Smooth muscle cell (in vitro differentiated cells): ENCODE data around the gene SLC1A1. TPM values are rescaled to one million over a fixed set of nuclear protein-coding genes. Genes with fewer than 3 reads are reported as not detected.

Experiments
- DNase-seq: peaks from one replicate; lab custom pipeline; 2025; ENCODE audit not compliant: unreplicated experiment; lab: John Stamatoyannopoulos, UW
- H2AFZ ChIP-seq: fragments of 200-600 bp; sonication (generic); 2 replicates; pipeline ENCODE4 v1.6.0; 2016; ENCODE audit warnings: antibody characterized with exemption, low read depth, mild to moderate bottlenecking
- H3F3A ChIP-seq: fragments of 200-600 bp; sonication (generic); 2 replicates; pipeline ENCODE4 v1.6.0; 2017; ENCODE audit warnings: antibody characterized with exemption, low read depth
- H3K27ac ChIP-seq: fragments of 200-600 bp; sonication (generic); 2 replicates; pipeline ENCODE4 v1.5.1; 2016; ENCODE audit warnings: low read depth, mild to moderate bottlenecking
- H3K27me3 ChIP-seq: fragments of 200-600 bp; sonication (generic); 2 replicates; pipeline ENCODE4 v1.6.1; 2016; ENCODE audit warnings: low read depth, mild to moderate bottlenecking
- H3K36me3 ChIP-seq: fragments of 200-600 bp; sonication (generic); 2 replicates; pipeline ENCODE4 v1.5.1; 2016; ENCODE audit warnings: low read depth
- H3K4me1 ChIP-seq: fragments of 200-600 bp; sonication (generic); 2 replicates; pipeline ENCODE4 v1.5.1; 2016; ENCODE audit warnings: low read depth
- H3K4me2 ChIP-seq: fragments of 200-600 bp; sonication (generic); 2 replicates; pipeline ENCODE4 v1.6.0; 2016; ENCODE audit warnings: mild to moderate bottlenecking
- H3K4me3 ChIP-seq: fragments of 200-600 bp; sonication (generic); 2 replicates; pipeline ENCODE4 v1.5.1; 2016; ENCODE audit warnings: mild to moderate bottlenecking
- H3K79me2 ChIP-seq: fragments of 200-600 bp; sonication (generic); 2 replicates; pipeline ENCODE4 v1.6.0; 2016; ENCODE audit warnings: low read depth, mild to moderate bottlenecking
- H3K9ac ChIP-seq: fragments of 200-600 bp; sonication (generic); 2 replicates; pipeline ENCODE4 v1.6.0; 2016; ENCODE audit warnings: low read depth
- H3K9me3 ChIP-seq: fragments of 200-600 bp; sonication (generic); replicated peaks from 2 replicates; pipeline ENCODE4 v1.5.1; 2016; ENCODE audit warnings: low read depth
- H4K20me1 ChIP-seq: fragments of 200-600 bp; sonication (generic); 2 replicates; pipeline ENCODE4 v1.6.0; 2016; ENCODE audit warnings: low read depth
- CTCF ChIP-seq: fragments of 200-600 bp; sonication (generic); IDR thresholded peaks from 2 replicates; pipeline ENCODE4 v1.5.1; 2017; ENCODE audit warnings: borderline replicate concordance, mild to moderate bottlenecking, antibody characterized with exemption; ENCODE audit not compliant: insufficient read depth, poor library complexity, severe bottlenecking
- WGBS: methylation state at CpG from one replicate; pipeline ENCODE4 v1.1.7; 2016; ENCODE audit warnings: low lambda C conversion rate; 5-methylcytosine and 5-hydroxymethylcytosine counted together
- polyA plus RNA-seq: library from polyadenylated mRNA; unstranded; fragments of >200 nt; fragmentation: Nextera tagmentation; extraction: Ambion mirVana; gene quantifications from 2 replicates; pipeline ENCODE4 v1.2.1, GENCODE V29; 2016
- total RNA-seq: library from RNA; depleted of rRNA; stranded (reverse); fragments of >200 nt; gene quantifications from 2 replicates; pipeline ENCODE4 v1.2.3, GENCODE V29; 2014

Gene SLC1A1
- total and polyA plus RNA-seq, 2 experiments from 2014 or later, result 11.3 to 15.6 TPM

GRCh38 chr9:4537581-4537980 lies 47.3 kb downstream of the SLC1A1 start:
- Histone ChIP-seq H3K4me2 (no peak overlapping the region), H3K9me3 (no peaks in the 10 kb centered on the region), H3K27me3 (no peaks in the 10 kb centered on the region), H3K4me1 (no peaks in the 10 kb centered on the region), H3K9ac (no peak overlapping the region), H4K20me1 (no peaks in the 10 kb centered on the region), H3K27ac (no peak overlapping the region), H2AFZ (no peak overlapping the region), H3K79me2 (no peaks in the 10 kb centered on the region), H3K36me3 (no peaks in the 10 kb centered on the region), H3K4me3 (no peak overlapping the region), H3F3A (no peaks in the 10 kb centered on the region)
- DNase-seq, result no peak
- TF ChIP-seq CTCF, result no peak
- WGBS, result 61% methylated on average over 1 of the region's 1 CpG

- Histone ChIP-seq H3K9ac (no peak overlapping the region), H3K4me2 (no peak overlapping the region), H3K27ac (no peak overlapping the region), H3F3A (no peaks in the 10 kb centered on the region), H3K4me3 (no peak overlapping the region), H2AFZ (no peak overlapping the region), H3K79me2 (no peaks in the 10 kb centered on the region), H3K27me3 (no peaks in the 10 kb centered on the region), H4K20me1 (no peaks in the 10 kb centered on the region), H3K36me3 (no peaks in the 10 kb centered on the region), H3K4me1 (no peaks in the 10 kb centered on the region), H3K9me3 (no peaks in the 10 kb centered on the region)
- 90% methylated on average over 2 of the region's 2 CpGs for WGBS
- TF ChIP-seq CTCF, result no peak
- DNase-seq, result no peak
Measured at GRCh38 chr9:4538107-4538506, 47.8 kb downstream of the SLC1A1 start.

GRCh38 chr9:4538621-4539020 lies 48.4 kb downstream of the SLC1A1 start:
- DNase-seq, result no peak
- H3K9ac ChIP-seq, result no peak overlapping the region
- no peak overlapping the region for H3K4me2 ChIP-seq
- WGBS, result 81% methylated on average over 4 of the region's 4 CpGs
- H2AFZ ChIP-seq, result no peak overlapping the region
- TF ChIP-seq CTCF, result no peak
- no peaks in the 10 kb centered on the region for H3K79me2 ChIP-seq
- no peaks in the 10 kb centered on the region for H3F3A ChIP-seq
- no peaks in the 10 kb centered on the region for H3K9me3 ChIP-seq
- H3K4me3 ChIP-seq, result no peak overlapping the region
- H3K27ac ChIP-seq, result no peak overlapping the region
- H3K27me3 ChIP-seq, result no peaks in the 10 kb centered on the region
- H4K20me1 ChIP-seq, result no peaks in the 10 kb centered on the region
- H3K36me3 ChIP-seq, result no peaks in the 10 kb centered on the region
- no peaks in the 10 kb centered on the region for H3K4me1 ChIP-seq

- Histone ChIP-seq H4K20me1 (no peaks in the 10 kb centered on the region), H3K4me3 (no peak overlapping the region), H3K36me3 (no peaks in the 10 kb centered on the region), H3F3A (no peaks in the 10 kb centered on the region), H3K9me3 (no peaks in the 10 kb centered on the region), H3K4me2 (no peak overlapping the region), H3K4me1 (no peaks in the 10 kb centered on the region), H2AFZ (no peak overlapping the region), H3K9ac (no peak overlapping the region), H3K27ac (no peak overlapping the region), H3K79me2 (no peaks in the 10 kb centered on the region), H3K27me3 (no peaks in the 10 kb centered on the region)
- 88% methylated on average over 8 of the region's 8 CpGs for WGBS
- no peak for DNase-seq
- TF ChIP-seq CTCF, result no peak
Measured at GRCh38 chr9:4540425-4540824, 50.2 kb downstream of the SLC1A1 start.
